Stimulated activated CD4-positive, alpha-beta T cell treated with anti-CD3 and anti-CD28 coated beads, Interleukin-1b, Interleukin-23, amount 100 ng/mL, for 1 hour (primary cell): ENCODE data around the gene HBG1.

Experiments used
- DNase-seq, 2 donors: peaks; one replicate each; pipeline ENCODE4 v3.0.0-alpha.2; 2020; ENCODE audit warnings: low read depth in 2 of 2

Gene HBG1

DNA sequence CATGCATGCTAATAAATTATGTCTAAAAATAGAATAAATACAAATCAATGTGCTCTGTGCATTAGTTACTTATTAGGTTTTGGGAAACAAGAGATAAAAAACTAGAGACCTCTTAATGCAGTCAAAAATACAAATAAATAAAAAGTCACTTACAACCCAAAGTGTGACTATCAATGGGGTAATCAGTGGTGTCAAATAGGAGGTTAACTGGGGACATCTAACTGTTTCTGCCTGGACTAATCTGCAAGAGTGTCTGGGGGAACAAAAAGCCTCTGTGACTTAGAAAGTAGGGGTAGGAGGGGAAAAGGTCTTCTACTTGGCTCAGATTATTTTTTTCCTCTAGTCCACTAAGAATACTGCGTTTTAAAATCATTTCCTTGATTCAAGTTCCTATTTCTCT lies 22.0 kb downstream of the HBG1 start:
- DNase-seq, result no peak

- no peak for DNase-seq
These were observed 22.8 kb downstream of the HBG1 start, which contains the start of gene HBB for GRCh38 chr11:5226732-5227310. HBB (minus strand) TSS chr11:5227071; CDS start chr11:5227021, 50 bp downstream.

DNA sequence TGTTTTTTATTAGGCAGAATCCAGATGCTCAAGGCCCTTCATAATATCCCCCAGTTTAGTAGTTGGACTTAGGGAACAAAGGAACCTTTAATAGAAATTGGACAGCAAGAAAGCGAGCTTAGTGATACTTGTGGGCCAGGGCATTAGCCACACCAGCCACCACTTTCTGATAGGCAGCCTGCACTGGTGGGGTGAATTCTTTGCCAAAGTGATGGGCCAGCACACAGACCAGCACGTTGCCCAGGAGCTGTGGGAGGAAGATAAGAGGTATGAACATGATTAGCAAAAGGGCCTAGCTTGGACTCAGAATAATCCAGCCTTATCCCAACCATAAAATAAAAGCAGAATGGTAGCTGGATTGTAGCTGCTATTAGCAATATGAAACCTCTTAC lies 24.2 kb downstream of the HBG1 start:
- DNase-seq, result no peak

DNA sequence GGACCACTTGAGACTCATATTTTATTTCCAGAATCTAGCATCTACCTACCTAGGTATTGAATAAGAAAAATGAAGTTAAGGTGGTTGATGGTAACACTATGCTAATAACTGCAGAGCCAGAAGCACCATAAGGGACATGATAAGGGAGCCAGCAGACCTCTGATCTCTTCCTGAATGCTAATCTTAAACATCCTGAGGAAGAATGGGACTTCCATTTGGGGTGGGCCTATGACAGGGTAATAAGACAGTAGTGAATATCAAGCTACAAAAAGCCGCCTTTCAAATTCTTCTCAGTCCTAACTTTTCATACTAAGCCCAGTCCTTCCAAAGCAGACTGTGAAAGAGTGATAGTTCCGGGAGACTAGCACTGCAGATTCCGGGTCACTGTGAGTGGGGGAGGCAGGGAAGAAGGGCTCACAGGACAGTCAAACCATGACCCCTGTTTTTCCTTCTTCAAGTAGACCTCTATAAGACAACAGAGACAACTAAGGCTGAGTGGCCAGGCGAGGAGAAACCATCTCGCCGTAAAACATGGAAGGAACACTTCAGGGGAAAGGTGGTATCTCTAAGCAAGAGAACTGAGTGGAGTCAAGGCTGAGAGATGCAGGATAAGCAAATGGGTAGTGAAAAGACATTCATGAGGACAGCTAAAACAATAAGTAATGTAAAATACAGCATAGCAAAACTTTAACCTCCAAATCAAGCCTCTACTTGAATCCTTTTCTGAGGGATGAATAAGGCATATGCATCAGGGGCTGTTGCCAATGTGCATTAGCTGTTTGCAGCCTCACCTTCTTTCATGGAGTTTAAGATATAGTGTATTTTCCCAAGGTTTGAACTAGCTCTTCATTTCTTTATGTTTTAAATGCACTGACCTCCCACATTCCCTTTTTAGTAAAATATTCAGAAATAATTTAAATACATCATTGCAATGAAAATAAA lies 24.8 kb downstream of the HBG1 start:
- no peak for DNase-seq

- DNase-seq, result no peak
These were observed 26.0 kb downstream of the HBG1 start for GRCh38 chr11:5223686-5224085.

- DNase-seq, result no peak
These were observed 26.5 kb downstream of the HBG1 start for GRCh38 chr11:5223146-5223545.

DNA sequence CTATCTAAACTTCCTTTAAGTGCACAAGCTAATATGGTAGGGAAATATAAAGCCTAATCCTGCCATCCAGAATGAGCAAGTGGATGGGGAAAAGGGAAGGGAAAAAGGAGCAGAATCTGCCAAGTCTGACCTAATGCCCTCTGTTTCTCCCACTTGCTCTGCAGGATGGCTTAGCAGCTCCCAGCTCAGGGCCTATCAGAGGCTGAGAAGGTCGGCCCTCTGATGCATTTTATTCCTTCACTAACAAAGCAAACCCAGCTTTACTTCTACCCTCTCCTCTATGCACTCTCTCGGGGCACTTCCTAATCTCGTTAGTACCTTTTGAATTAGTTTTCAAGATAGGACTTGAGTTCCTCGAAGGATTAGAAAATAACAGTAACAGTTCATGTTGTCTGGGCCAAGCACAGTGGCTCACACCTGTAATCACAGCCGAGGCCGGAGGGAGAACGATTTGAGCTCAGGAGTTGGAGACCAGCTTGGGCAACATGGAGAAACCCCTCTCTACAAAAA lies 39.2 kb downstream of the HBG1 start:
- no peak for DNase-seq

DNA sequence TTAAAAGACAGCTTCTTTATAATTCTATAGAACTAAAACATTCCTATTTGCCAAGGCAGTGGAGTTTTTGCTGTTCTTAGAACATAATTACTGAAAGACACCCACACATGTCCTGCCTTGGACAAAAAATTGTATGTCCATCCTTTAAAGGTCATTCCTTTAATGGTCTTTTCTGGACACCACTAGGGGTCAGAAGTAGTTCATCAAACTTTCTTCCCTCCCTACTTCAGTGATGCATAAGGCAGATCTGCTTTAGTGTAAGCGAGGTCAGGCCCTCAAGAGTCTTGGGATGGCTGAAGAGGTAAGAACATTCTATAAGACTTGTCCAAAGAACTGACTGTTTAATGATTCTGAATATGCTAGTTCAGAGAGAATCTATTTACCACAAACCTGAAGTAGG lies 44.9 kb downstream of the HBG1 start:
- DNase-seq, result no peak

GRCh38 chr11:5203366-5203765 lies 46.3 kb downstream of the HBG1 start:
- no peak for DNase-seq

- DNase-seq, result no peak
These were observed 49.1 kb downstream of the HBG1 start, which contains the start of gene OR51V1 for GRCh38 chr11:5200582-5200981. OR51V1 (minus strand) TSS chr11:5200682; CDS start chr11:5200682, 0 bp downstream.

- no peak for DNase-seq
These were observed 51.4 kb downstream of the HBG1 start for GRCh38 chr11:5198285-5198684.
